ENCODE data around the gene MYOM1.

MYOM1 gene

DNA sequence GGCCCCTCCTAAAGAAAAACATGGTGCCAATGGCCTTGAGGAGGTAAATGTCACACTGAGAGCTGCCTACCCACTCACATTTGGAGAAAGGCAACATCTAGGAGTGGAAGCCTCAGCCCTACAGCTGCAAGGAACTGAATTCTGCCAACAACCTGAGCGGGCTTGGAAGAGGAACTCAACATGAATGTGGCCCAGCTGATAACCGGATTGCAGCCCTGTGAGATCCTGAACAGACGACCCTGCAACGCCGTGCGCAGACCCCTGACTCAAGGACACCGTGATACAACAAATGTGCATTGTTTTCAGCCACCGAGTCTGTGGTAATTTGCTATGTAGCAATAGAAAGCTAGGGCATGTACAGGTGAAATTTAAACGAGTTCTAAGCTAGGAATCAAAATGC, 99.4 kb downstream of the MYOM1 start:
- FAIRE-seq (no peak), DNase-seq (ENCODE audit: low spot score) (no peak)

GRCh38 chr18:3119401-3120341, 100.1 kb downstream of the MYOM1 start:
- DNase-seq (ENCODE audit: low spot score) (no peak), FAIRE-seq (peak; percentile 84)

GRCh38 chr18:3118195-3119010, 101.4 kb downstream of the MYOM1 start:
- DNase-seq (ENCODE audit: low spot score), result no peak
- peak; percentile 59 for FAIRE-seq

- no peak for DNase-seq (ENCODE audit: low spot score)
These were observed 102.1 kb downstream of the MYOM1 start for GRCh38 chr18:3117493-3118192.

GRCh38 chr18:3115447-3116030, 104.2 kb downstream of the MYOM1 start:
- FAIRE-seq (no peak), DNase-seq (ENCODE audit: low spot score) (no peak)

More at GRCh38 chr18:3117493-3118192, 102.1 kb downstream of the MYOM1 start:
- FAIRE-seq, result no peak

DNA sequence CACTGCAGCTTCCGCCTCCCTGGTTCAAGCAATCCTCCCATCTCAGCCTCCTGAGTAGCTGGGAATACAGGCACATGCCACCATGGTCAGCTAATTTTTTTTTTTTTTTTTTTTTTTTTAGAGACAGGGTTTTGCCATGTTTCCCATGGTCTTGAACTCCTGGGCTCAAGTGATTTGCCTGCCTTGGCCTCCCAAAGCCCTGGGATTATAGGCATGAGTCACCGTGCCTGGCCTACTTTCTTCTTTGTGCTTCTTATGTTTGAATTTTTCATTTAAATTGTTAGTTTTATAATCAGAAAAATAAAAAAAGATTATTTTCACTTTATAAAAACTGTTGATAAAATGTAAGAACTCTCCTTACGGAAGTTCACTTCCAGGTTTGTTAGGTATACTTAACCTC, 105.3 kb downstream of the MYOM1 start:
- no peak for FAIRE-seq
- no peak for DNase-seq (ENCODE audit: low spot score)

GRCh38 chr18:3114026-3114425, 105.7 kb downstream of the MYOM1 start:
- DNase-seq (ENCODE audit: low spot score), result no peak
- peak; percentile 90 for FAIRE-seq

DNA sequence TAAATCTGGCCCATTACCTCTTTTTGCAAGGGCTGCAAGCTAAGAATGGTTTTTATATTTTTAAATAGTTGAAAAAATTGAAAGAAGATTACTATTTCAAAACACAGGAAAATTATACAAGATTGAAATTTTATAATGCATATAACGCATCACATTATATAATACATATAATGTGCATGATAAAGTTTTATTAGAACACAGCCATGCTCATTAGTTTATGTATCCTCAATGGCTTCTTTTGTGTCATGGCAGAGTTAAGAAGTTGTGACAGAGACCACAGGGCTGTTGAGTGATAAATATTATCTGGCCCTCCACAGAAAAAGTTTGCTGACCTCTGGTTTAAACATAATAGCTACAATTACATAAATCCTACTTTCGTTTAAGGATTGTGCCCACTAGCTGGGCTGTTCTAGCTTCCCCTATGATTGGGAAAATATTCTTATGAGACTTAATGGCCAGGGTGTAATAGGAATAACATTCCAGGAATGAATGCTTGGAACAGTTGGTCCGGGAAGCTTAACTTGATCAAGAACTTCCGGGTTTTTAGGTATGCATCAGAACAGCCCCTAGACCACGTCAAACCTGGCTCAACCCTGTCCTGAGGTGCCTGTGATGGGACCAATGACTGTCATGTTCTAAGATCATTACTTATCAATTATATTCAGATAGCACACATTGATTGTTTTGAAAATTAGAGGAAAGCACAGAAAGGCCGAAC, 108.1 kb downstream of the MYOM1 start:
- FAIRE-seq, result no peak
- DNase-seq (ENCODE audit: low spot score), result no peak

- no peak for DNase-seq (ENCODE audit: low spot score)
- peak; percentile 83 for FAIRE-seq
These were observed 109.6 kb downstream of the MYOM1 start for GRCh38 chr18:3110034-3110752.

DNA sequence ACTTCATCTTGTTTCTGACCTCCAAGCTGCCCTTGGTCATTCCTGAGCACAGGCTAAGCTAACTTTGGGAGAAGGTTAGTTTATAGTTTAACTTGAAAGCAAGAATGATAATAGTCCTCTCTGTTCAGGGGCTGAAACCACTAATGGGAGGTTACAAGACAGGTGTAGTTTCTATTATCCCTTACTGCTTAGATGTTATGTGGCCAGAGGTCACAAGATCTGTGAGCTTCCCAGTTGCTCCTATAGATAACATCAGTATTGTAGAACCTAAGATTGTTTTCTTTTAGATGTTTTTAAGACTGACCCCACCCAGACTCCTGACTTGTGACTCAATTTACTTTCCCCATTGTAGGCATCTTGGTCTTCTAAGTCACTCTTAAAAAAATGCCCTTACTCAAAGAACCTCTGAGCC, 112.0 kb downstream of the MYOM1 start:
- FAIRE-seq, result no peak
- no peak for DNase-seq (ENCODE audit: low spot score)

DNA sequence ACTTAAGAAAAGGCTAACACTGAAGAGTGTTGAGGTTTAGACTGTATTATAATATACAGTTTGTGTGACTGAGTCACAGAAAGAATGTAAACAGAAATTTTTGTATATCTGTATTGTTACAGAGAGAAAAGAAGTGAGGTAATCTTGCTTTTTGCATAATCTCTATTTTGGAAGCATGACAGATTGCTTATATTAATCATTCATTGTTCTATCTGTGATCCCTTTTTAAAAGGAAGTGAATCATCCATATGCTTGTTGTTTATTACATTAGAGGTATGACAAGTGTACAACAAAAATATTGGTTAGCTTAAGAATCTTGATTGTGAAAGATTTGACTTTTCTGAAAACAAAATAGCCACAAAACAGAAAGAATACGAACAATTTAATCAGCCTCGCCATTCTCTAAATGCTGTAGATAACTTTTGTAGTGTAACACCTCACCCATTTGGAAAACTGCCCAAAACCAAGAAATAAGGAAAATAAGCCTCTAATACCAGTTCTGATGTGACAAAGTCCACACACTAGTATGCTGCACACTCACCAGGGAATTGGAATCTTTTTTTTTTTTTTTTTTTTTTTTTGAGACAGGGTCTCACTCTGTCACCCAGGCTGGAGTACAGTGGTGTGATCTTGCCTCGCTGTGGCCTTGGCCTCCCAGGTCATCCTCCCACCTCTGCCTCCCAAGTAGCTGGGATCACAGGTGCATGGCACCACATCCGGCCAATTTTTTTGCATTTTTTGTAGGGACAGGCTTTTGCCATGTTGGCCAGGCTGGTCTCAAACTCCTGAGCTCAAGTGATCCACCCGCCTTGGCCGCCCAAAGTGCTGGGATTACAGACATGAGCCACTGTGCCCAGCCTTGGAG, 115.3 kb downstream of the MYOM1 start:
- peak; percentile 72 for FAIRE-seq

DNA sequence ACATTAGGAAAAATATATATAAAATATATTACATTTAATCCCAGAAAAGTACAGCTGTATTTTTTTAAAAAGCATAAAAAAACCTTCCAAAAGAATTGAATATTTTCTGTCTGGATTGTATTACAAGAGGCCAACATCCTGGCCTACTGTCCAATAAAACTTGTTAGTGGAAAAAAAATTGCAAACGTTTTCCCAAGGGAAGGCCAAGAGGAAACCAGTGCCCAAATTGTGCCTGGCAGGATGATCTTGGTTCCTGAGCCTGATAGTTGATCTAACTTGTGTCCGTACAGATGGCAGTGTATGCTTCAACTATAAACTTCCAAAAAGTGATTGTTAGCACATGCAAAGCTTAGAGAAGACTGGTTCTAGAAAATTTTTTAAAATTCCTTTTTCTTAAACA, 116.2 kb downstream of the MYOM1 start:
- no peak for FAIRE-seq
- no peak for DNase-seq (ENCODE audit: low spot score)

More for the DNA sequence above, 115.3 kb downstream of the MYOM1 start:
- no peak for DNase-seq (ENCODE audit: low spot score)

- FAIRE-seq (no peak), DNase-seq (ENCODE audit: low spot score) (no peak)
These were observed 116.8 kb downstream of the MYOM1 start for GRCh38 chr18:3102983-3103382.

DNA sequence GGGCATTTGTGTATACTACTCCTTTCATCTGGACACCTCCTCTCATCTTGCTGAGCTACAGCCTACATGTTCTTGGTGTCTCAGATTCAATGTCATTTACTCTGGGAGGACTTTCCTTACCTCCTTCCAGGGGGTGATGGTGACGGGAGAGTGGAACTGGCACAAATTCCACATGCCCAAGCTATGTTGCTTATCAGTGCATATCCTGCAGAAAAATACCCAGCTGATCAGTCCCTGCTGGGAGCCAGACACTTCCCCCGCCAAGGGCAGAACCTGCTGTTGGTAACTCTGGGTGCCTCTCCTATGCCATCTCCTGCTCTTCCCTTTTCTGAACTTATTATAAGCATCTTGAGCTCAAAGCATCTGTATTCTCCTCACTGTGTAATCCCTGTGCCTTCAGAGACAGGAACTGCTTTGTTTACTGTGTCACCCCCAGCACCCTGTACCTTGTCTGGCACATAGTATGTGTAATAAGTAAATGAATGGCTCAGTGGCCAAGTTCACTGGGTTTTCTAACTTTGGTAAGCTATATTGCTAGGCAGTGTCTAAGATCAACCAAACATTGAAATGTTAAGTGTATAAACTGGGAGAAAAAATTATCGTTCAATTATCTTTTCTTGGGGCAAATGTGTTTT, 119.2 kb downstream of the MYOM1 start:
- peak; percentile 86 for FAIRE-seq
- DNase-seq (ENCODE audit: low spot score), result no peak

DNA sequence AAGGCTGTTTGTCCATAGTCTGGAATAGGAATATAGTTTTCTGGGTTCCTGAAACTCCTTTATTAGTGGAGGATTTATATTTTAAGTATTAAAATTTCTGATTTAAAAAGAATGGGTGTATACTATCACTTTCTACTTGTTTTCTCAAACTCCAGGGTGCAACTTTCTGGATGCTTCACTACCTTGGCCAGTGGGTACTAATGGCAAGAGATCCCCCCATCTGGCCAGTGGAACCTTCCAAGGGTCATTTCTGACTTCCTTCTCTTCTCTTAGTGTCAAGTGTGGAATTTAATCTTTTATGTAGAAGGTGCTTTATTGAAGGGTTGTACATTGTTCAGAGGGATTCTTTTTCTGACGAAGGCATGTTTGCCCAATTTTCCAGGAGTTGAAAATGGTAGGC, 120.4 kb downstream of the MYOM1 start:
- DNase-seq (ENCODE audit: low spot score) (no peak), FAIRE-seq (no peak)

DNA sequence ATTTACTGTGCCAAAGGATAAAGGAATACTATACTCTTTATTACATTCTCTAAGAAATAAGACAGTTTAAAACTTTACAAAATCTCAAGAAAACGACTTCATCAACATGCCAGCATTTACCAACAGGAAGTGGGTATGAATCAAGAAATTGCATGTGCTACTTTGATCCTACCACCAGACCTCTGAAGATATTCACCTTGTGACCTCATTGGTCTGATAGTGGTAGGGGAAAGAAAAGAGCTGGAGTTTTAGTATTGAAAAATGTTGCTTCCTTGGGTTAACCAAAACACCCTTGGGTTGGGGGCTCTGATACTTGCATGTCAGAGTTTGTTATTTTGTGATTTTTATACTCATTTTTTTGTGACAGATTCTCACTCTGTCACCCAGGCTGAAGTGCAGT, 122.7 kb downstream of the MYOM1 start:
- FAIRE-seq, result no peak

DNA sequence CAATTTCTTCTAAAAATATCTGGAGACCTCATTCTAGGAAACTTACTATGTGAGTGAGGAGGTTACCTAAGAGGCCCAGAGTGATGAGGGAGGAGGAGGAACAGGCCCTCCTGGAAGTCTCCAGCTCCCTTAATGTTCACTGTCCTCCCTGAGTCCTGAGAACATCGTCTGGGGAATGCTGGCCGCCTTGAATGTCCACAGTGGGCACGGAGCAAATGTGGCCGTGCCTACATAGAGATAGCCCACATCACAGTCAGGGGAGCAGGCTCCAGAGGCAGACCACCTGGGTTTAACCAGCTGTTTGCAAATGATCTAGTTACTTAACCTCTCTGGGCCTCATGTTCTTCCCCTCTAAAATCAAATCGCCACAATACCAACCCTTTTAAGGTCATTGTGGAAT, 123.8 kb downstream of the MYOM1 start:
- FAIRE-seq (peak; percentile 44), DNase-seq (ENCODE audit: low spot score) (no peak)

More for the DNA sequence above, 122.7 kb downstream of the MYOM1 start:
- no peak for DNase-seq (ENCODE audit: low spot score)

DNA sequence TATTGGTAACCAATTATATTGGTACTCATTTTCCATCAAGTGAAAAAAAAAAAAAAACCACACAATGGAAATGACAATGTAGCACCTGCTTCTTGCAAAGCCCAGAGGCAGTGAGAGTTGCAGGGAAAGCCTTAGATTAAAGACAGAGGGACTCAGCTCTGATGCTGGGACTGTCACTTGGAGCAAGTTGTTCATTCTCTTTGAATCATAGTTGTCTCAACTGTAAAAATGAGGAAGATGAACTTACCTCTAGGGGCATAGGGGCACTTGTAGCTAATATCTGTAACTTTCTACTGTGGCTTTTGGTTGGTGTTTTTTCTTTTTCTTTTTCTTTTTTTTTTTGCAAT, 125.5 kb downstream of the MYOM1 start:
- no peak for FAIRE-seq
- no peak for DNase-seq (ENCODE audit: low spot score)

Measured in urothelium cell line (cell line).